ENCODE data around the gene METTL15. TPM values are rescaled to one million over a fixed set of nuclear protein-coding genes. Genes with fewer than 3 reads are reported as not detected.

METTL15 gene
- total and polyA plus RNA-seq, 9 donors, result 4.1 to 14.9 (median 11.2) TPM

- H3K9me3 ChIP-seq, result no peaks in the 10 kb centered on the region
- intact Hi-C loops (cut with DNase I), result no loop called here
These were observed 229.5 kb downstream of the METTL15 start for GRCh38 chr11:28337701-28338100.

GRCh38 chr11:28338371-28338770, 230.2 kb downstream of the METTL15 start:
- TF ChIP-seq EP300 (IDR thresholded peaks at IDR 0.05) (no peak), POLR2A (IDR thresholded peaks at IDR 0.05) (no peak), CTCF (IDR thresholded peaks at IDR 0.05) (no peak)
- Histone ChIP-seq H3K27ac (no peak overlapping the region), H3K4me1 (ENCODE audit: insufficient read depth) (no peaks in the 10 kb centered on the region), H3K4me3 (no peak overlapping the region), H3K27me3 (no peaks in the 10 kb centered on the region), H3K9me3 (no peaks in the 10 kb centered on the region), H3K36me3 (no peaks in the 10 kb centered on the region)
- intact Hi-C loops (cut with DNase I), result no loop called here
- 97 to 98% (median 97%) methylated on average over 3 of the region's 3 CpGs for WGBS, 3 donors
- no peak for DNase-seq

More at GRCh38 chr11:28337701-28338100, 229.5 kb downstream of the METTL15 start:
- DNase-seq, result no peak
- no peaks in the 10 kb centered on the region for H3K27me3 ChIP-seq
- no peaks in the 10 kb centered on the region for H3K36me3 ChIP-seq
- TF ChIP-seq CTCF (IDR thresholded peaks at IDR 0.05) (no peak), EP300 (IDR thresholded peaks at IDR 0.05) (no peak), POLR2A (IDR thresholded peaks at IDR 0.05) (no peak)
- no peak overlapping the region for H3K27ac ChIP-seq
- H3K4me3 ChIP-seq, result no peak overlapping the region
- no peaks in the 10 kb centered on the region for H3K4me1 ChIP-seq (ENCODE audit: insufficient read depth)

GRCh38 chr11:28339488-28339887, 231.3 kb downstream of the METTL15 start:
- intact Hi-C loops (cut with DNase I), result no loop called here
- H3K4me1 ChIP-seq (ENCODE audit: insufficient read depth), result no peaks in the 10 kb centered on the region
- no peak for TF ChIP-seq CTCF (IDR thresholded peaks at IDR 0.05)
- TF ChIP-seq EP300 (IDR thresholded peaks at IDR 0.05), result no peak
- no peak for TF ChIP-seq POLR2A (IDR thresholded peaks at IDR 0.05)
- H3K27me3 ChIP-seq, result no peaks in the 10 kb centered on the region
- no peaks in the 10 kb centered on the region for H3K36me3 ChIP-seq
- no peak overlapping the region for H3K27ac ChIP-seq
- DNase-seq, result no peak
- 89 to 97% (median 97%) methylated on average over 1 of the region's 1 CpG for WGBS, 3 donors
- no peaks in the 10 kb centered on the region for H3K9me3 ChIP-seq
- no peak overlapping the region for H3K4me3 ChIP-seq

GRCh38 chr11:28342716-28343115, 234.5 kb downstream of the METTL15 start:
- Histone ChIP-seq H3K4me3 (no peak overlapping the region), H3K27ac (no peak overlapping the region), H3K4me1 (ENCODE audit: insufficient read depth) (no peaks in the 10 kb centered on the region), H3K36me3 (no peaks in the 10 kb centered on the region), H3K9me3 (no peaks in the 10 kb centered on the region), H3K27me3 (no peaks in the 10 kb centered on the region)
- WGBS, 3 donors, result 46 to 74% (median 59%) methylated on average over 1 of the region's 1 CpG
- intact Hi-C loops (cut with DNase I), result no loop called here
- no peak for DNase-seq
- TF ChIP-seq CTCF (IDR thresholded peaks at IDR 0.05) (no peak), POLR2A (IDR thresholded peaks at IDR 0.05) (no peak), EP300 (IDR thresholded peaks at IDR 0.05) (no peak)

Data from ovary (tissue), 9 donors.